ENCODE data around the gene TLE2.

Gene TLE2

GRCh38 chr19:3005345-3005744 lies 23.7 kb downstream of the TLE2 start:
- DNase-seq (ENCODE audit: low read depth), result no peak
- TF ChIP-seq CTCF (IDR thresholded peaks at IDR 0.05; ENCODE audit: low read depth, low read length, missing control alignments), result no peak
- no peak overlapping the region for H3K4me3 ChIP-seq (ENCODE audit: low read depth, low read length)
- in situ Hi-C loops (cut with HindIII; ENCODE audit: low sequenced_read_pairs), result no loop called here

GRCh38 chr19:3004522-3004921 lies 24.6 kb downstream of the TLE2 start:
- no peak for TF ChIP-seq CTCF (IDR thresholded peaks at IDR 0.05; ENCODE audit: low read depth, low read length, missing control alignments)
- no peak overlapping the region for H3K4me3 ChIP-seq (ENCODE audit: low read depth, low read length)
- in situ Hi-C loops (cut with HindIII; ENCODE audit: low sequenced_read_pairs), result no loop called here
- DNase-seq (ENCODE audit: low read depth), result no peak

- TF ChIP-seq CTCF (IDR thresholded peaks at IDR 0.05; ENCODE audit: low read depth, low read length, missing control alignments), result no peak
- in situ Hi-C loops (cut with HindIII; ENCODE audit: low sequenced_read_pairs), result no loop called here
- no peak overlapping the region for H3K4me3 ChIP-seq (ENCODE audit: low read depth, low read length)
- no peak for DNase-seq (ENCODE audit: low read depth)
Observed at GRCh38 chr19:3003046-3003445, 26.0 kb downstream of the TLE2 start.

- H3K4me3 ChIP-seq (ENCODE audit: low read depth, low read length), result no peak overlapping the region
- no peak for DNase-seq (ENCODE audit: low read depth)
- in situ Hi-C loops (cut with HindIII; ENCODE audit: low sequenced_read_pairs), result no loop called here
- TF ChIP-seq CTCF (IDR thresholded peaks at IDR 0.05; ENCODE audit: low read depth, low read length, missing control alignments), result no peak
Observed at GRCh38 chr19:3001235-3001800, 27.8 kb downstream of the TLE2 start.

GRCh38 chr19:2998642-2999041 lies 30.4 kb downstream of the TLE2 start:
- TF ChIP-seq CTCF (IDR thresholded peaks at IDR 0.05; ENCODE audit: low read depth, low read length, missing control alignments), result no peak
- H3K4me3 ChIP-seq (ENCODE audit: low read depth, low read length), result no peak overlapping the region
- in situ Hi-C loops (cut with HindIII; ENCODE audit: low sequenced_read_pairs), result no loop called here
- no peak for DNase-seq (ENCODE audit: low read depth)

DNA sequence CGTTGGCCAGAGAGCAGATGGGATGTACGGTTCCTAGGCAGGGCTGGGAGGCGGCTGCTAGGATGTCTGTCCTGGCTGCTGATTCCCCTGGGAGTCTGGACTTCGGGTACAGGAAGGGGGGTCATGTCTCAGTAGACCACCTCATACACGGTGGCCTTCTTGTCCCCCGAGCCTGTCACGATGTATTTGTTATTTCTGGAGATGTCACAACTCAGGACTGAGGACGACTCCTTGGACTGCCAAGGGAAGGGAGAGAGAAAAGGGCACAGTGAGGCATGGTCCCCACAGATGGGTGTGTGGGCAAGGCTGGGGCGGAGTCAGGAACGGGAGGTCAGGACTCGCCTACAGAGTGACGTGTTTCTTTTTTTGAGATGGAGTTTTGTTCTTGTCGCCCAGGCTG lies 31.4 kb downstream of the TLE2 start:
- H3K4me3 ChIP-seq (ENCODE audit: low read depth, low read length), result no peak overlapping the region
- no peak for TF ChIP-seq CTCF (IDR thresholded peaks at IDR 0.05; ENCODE audit: low read depth, low read length, missing control alignments)
- DNase-seq (ENCODE audit: low read depth), result no peak
- in situ Hi-C loops (cut with HindIII; ENCODE audit: low sequenced_read_pairs), result no loop called here
